ENCODE results near the gene OR10G4. TPM values are rescaled to one million over a fixed set of nuclear protein-coding genes. Genes with fewer than 3 reads are reported as not detected.

Gene OR10G4
- total RNA-seq, 1 experiment from 2014 or later = not detected

DNA sequence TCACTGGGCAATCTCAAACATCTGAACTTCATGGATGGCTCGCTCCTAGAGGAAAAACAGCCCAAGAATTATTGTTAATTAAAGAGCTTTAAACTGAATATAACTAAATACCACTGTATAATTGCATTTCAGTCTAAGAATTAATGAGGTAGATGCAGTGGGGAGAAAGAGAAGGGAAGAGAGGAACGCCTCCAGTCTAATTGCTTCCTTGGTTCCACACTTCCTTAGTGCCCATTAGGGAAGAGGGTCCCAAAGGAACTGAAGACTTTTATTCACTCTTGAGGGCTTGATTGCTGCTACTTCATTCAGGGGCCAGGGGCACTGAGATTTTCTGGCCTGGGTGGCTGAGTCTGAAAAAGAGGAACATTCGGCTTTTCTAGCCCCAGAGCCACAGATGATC, 40.2 kb downstream of the OR10G4 start:
- ATAC-seq (no peak), DNase-seq (ENCODE audit: low read depth, low spot score) (no peak)
- H2AFZ ChIP-seq (ENCODE audit: low read depth, low read length, poor library complexity, severe bottlenecking) = no peak overlapping the region
- RAD21 ChIA-PET (ENCODE audit: low non-redundant PET in 1 of 2, low total read pairs in 2 of 2, uncharacterized antibody in 2 of 2, unreplicated experiment in 2 of 2) = no interaction called here
- H3K4me3 ChIP-seq (replicated peaks in 1 of 2; ENCODE audit: low read depth in 1 of 2, low read length in 2 of 2) = no peak overlapping the region
- no peak overlapping the region for H3K9ac ChIP-seq (ENCODE audit: low read length)
- H3K27ac ChIP-seq (ENCODE audit: low read depth, low read length) = no peak overlapping the region
- intact Hi-C loops (cut with micrococcal nuclease) = no loop called here
- no peaks in the 10 kb centered on the region for H3K9me3 ChIP-seq (ENCODE audit: control insufficient read depth in 1 of 2, insufficient read depth in 1 of 2, low read depth in 1 of 2, low read length in 2 of 2)
- H3K79me2 ChIP-seq (ENCODE audit: insufficient read depth, low read length) = no peaks in the 10 kb centered on the region
- POLR2A ChIA-PET = no interaction called here
- H4K20me1 ChIP-seq (ENCODE audit: insufficient read depth) = no peaks in the 10 kb centered on the region
- TF ChIP-seq, protein P1, sequence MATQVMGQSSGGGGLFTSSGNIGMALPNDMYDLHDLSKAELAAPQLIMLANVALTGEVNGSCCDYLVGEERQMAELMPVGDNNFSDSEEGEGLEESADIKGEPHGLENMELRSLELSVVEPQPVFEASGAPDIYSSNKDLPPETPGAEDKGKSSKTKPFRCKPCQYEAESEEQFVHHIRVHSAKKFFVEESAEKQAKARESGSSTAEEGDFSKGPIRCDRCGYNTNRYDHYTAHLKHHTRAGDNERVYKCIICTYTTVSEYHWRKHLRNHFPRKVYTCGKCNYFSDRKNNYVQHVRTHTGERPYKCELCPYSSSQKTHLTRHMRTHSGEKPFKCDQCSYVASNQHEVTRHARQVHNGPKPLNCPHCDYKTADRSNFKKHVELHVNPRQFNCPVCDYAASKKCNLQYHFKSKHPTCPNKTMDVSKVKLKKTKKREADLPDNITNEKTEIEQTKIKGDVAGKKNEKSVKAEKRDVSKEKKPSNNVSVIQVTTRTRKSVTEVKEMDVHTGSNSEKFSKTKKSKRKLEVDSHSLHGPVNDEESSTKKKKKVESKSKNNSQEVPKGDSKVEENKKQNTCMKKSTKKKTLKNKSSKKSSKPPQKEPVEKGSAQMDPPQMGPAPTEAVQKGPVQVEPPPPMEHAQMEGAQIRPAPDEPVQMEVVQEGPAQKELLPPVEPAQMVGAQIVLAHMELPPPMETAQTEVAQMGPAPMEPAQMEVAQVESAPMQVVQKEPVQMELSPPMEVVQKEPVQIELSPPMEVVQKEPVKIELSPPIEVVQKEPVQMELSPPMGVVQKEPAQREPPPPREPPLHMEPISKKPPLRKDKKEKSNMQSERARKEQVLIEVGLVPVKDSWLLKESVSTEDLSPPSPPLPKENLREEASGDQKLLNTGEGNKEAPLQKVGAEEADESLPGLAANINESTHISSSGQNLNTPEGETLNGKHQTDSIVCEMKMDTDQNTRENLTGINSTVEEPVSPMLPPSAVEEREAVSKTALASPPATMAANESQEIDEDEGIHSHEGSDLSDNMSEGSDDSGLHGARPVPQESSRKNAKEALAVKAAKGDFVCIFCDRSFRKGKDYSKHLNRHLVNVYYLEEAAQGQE (IDR thresholded peaks at IDR 0.05; ENCODE audit: low read depth) = no peak
- TF ChIP-seq RAD21 (IDR thresholded peaks at IDR 0.05; ENCODE audit: low read depth) (no peak), SRF (IDR thresholded peaks at IDR 0.05; ENCODE audit: low read depth) (no peak), SIN3A (IDR thresholded peaks at IDR 0.05; ENCODE audit: low read depth) (no peak), EGR1 (IDR thresholded peaks at IDR 0.05; ENCODE audit: low read depth) (no peak), CBX3 (IDR thresholded peaks at IDR 0.05; ENCODE audit: low read depth) (no peak), CEBPB (IDR thresholded peaks at IDR 0.05; ENCODE audit: low read depth) (no peak), POLR2AphosphoS5 (IDR thresholded peaks at IDR 0.05; ENCODE audit: low read depth, low read length) (no peak), TCF7L2 (IDR thresholded peaks at IDR 0.05; ENCODE audit: borderline replicate concordance, extremely low read depth, insufficient read depth, insufficient read length) (no peak), ZNF274 (IDR thresholded peaks at IDR 0.05; ENCODE audit: low read depth, low read length) (no peak), ELF1 (IDR thresholded peaks at IDR 0.05; ENCODE audit: borderline replicate concordance, low read depth) (no peak), FOSL1 (IDR thresholded peaks at IDR 0.05; ENCODE audit: low read depth) (no peak), EZH2phosphoT487 (IDR thresholded peaks at IDR 0.05; ENCODE audit: borderline replicate concordance) (no peak), JUND (IDR thresholded peaks at IDR 0.05) (no peak)
- TF ChIP-seq, protein P2, sequence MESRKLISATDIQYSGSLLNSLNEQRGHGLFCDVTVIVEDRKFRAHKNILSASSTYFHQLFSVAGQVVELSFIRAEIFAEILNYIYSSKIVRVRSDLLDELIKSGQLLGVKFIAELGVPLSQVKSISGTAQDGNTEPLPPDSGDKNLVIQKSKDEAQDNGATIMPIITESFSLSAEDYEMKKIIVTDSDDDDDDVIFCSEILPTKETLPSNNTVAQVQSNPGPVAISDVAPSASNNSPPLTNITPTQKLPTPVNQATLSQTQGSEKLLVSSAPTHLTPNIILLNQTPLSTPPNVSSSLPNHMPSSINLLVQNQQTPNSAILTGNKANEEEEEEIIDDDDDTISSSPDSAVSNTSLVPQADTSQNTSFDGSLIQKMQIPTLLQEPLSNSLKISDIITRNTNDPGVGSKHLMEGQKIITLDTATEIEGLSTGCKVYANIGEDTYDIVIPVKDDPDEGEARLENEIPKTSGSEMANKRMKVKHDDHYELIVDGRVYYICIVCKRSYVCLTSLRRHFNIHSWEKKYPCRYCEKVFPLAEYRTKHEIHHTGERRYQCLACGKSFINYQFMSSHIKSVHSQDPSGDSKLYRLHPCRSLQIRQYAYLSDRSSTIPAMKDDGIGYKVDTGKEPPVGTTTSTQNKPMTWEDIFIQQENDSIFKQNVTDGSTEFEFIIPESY (IDR thresholded peaks at IDR 0.05; ENCODE audit: extremely low read depth, insufficient replicate concordance, low read length) = no peak
- TF ChIP-seq, protein P3, sequence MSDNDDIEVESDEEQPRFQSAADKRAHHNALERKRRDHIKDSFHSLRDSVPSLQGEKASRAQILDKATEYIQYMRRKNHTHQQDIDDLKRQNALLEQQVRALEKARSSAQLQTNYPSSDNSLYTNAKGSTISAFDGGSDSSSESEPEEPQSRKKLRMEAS (IDR thresholded peaks at IDR 0.05) = no peak
- TF ChIP-seq, protein P4, sequence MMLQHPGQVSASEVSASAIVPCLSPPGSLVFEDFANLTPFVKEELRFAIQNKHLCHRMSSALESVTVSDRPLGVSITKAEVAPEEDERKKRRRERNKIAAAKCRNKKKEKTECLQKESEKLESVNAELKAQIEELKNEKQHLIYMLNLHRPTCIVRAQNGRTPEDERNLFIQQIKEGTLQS (IDR thresholded peaks at IDR 0.05) = no peak
- TF ChIP-seq, protein P5, sequence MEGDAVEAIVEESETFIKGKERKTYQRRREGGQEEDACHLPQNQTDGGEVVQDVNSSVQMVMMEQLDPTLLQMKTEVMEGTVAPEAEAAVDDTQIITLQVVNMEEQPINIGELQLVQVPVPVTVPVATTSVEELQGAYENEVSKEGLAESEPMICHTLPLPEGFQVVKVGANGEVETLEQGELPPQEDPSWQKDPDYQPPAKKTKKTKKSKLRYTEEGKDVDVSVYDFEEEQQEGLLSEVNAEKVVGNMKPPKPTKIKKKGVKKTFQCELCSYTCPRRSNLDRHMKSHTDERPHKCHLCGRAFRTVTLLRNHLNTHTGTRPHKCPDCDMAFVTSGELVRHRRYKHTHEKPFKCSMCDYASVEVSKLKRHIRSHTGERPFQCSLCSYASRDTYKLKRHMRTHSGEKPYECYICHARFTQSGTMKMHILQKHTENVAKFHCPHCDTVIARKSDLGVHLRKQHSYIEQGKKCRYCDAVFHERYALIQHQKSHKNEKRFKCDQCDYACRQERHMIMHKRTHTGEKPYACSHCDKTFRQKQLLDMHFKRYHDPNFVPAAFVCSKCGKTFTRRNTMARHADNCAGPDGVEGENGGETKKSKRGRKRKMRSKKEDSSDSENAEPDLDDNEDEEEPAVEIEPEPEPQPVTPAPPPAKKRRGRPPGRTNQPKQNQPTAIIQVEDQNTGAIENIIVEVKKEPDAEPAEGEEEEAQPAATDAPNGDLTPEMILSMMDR (IDR thresholded peaks at IDR 0.05 in 2 of 3, conservative IDR thresholded peaks at IDR 0.05 in 1 of 3; ENCODE audit: borderline replicate concordance in 1 of 3, insufficient read depth in 1 of 3, low read depth in 2 of 3, low read length in 2 of 3) = no peak
- BruUV-seq (replicated peaks) = no TSS peak
- no peaks in the 10 kb centered on the region for H3K4me1 ChIP-seq (ENCODE audit: control insufficient read depth in 1 of 2, insufficient read depth in 2 of 2, low read length in 2 of 2)
- CTCF ChIA-PET = interaction anchor here (1.3 kb wide), 1 partner anchor 16 kb away, joined by 3 read pairs; no protein-coding TSS in a partner anchor
- H3K36me3 ChIP-seq (ENCODE audit: control insufficient read depth in 1 of 2, insufficient read depth in 2 of 2, low read length in 2 of 2) = no peaks in the 10 kb centered on the region
- H3K4me2 ChIP-seq (ENCODE audit: low read length) = no peak overlapping the region
- peaks cover 43% of the 10 kb centered on the region for H3K27me3 ChIP-seq (ENCODE audit: insufficient read depth, low read length)
- H3K9me2 ChIP-seq (ENCODE audit: insufficient read depth) = no peaks in the 10 kb centered on the region

Measured in HCT116 (cell line).